ENCODE results near the gene CUX1.
A peak's percentile ranks its signal among the peaks of the same experiment; 100 is the strongest.
"Not testable (repeated sequence)": the region's sequence is repeated elsewhere in the genome, so short reads cannot be mapped to it uniquely, and the experiment has no call there.

CUX1 gene

DNA sequence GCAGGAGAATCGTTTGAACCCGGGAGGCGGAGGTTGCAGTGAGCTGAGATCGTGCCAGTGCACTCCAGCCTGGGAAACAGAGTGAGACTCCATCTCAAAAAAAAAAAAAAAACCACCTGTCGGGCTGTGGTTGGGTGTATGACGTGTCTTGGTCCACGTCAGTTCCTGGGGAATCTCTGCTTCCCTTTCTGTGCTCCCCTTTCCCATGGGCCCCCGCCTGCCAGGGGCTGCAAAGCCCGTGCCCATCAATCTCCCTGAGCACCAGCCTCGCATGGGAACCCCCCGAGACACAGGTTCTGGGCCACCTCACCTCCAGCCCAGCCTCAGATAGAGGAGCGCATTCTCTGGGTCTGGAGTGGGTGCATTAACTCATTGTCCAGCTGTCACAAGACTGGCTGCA, 467.0 kb downstream of the CUX1 start:
- DNase-seq: peak; percentile 64

GRCh38 chr7:102284891-102285539, 467.6 kb downstream of the CUX1 start:
- DNase-seq: no peak

GRCh38 chr7:102285540-102286236, 468.3 kb downstream of the CUX1 start:
- peak; percentile 61 for DNase-seq

GRCh38 chr7:102286237-102287110, 469.0 kb downstream of the CUX1 start, which contains the start of gene SH2B2:
SH2B2 (plus strand) TSS chr7:102286868; CDS start chr7:102300551, 13,683 bp downstream.
- DNase-seq: peak; percentile 84

GRCh38 chr7:102287111-102287980, 469.9 kb downstream of the CUX1 start:
- DNase-seq: peak; percentile 72

- DNase-seq: no peak
Observed at GRCh38 chr7:102287981-102288278, 470.5 kb downstream of the CUX1 start.

GRCh38 chr7:102288285-102288930, 471.0 kb downstream of the CUX1 start:
- no peak for DNase-seq

- no peak for DNase-seq
Observed at GRCh38 chr7:102289057-102289456, 471.6 kb downstream of the CUX1 start.

DNA sequence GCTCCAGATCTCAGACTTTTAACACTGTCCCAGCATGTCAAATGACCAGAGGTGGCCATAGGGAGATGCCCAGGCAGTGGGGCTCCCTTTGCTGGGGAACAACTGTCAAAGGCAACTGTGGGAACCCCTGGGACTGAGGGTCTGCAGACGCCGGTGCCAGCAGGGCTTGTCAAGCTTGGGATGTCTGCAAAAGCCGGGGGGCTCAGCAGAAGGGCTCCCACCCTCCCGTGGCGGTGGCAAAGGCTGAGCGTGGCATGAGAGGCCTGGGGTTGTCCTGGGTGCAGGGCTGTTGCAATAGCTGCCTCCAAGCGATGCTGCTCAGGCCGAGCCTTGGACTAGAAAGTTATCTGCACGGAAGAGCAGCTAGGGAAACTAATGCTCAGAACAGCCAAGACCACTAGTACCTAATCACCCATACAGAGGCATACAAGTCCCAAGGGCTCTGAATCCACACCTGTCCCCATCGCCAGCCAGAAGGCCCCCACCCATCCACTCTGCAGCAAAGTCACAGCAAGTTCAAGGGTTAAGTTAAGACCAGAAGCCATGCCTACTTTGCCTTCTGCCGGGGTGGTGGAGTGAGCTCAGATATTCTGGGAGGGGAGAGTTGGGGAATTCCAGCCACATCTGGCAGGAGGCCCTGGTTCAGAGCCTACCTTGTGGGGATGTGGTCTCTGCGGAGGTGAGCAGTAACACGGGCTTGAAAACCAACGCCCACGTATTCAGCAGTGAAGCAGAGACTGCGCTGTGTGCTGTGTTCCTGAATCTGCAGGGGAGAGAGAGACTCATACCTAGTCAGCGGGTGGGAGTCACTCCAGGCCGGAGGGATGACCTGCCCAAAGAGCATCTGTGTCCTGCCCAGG, 473.9 kb downstream of the CUX1 start:
- DNase-seq: peak; percentile 64

- no peak for DNase-seq
Observed at GRCh38 chr7:102291916-102292267, 474.5 kb downstream of the CUX1 start.

DNA sequence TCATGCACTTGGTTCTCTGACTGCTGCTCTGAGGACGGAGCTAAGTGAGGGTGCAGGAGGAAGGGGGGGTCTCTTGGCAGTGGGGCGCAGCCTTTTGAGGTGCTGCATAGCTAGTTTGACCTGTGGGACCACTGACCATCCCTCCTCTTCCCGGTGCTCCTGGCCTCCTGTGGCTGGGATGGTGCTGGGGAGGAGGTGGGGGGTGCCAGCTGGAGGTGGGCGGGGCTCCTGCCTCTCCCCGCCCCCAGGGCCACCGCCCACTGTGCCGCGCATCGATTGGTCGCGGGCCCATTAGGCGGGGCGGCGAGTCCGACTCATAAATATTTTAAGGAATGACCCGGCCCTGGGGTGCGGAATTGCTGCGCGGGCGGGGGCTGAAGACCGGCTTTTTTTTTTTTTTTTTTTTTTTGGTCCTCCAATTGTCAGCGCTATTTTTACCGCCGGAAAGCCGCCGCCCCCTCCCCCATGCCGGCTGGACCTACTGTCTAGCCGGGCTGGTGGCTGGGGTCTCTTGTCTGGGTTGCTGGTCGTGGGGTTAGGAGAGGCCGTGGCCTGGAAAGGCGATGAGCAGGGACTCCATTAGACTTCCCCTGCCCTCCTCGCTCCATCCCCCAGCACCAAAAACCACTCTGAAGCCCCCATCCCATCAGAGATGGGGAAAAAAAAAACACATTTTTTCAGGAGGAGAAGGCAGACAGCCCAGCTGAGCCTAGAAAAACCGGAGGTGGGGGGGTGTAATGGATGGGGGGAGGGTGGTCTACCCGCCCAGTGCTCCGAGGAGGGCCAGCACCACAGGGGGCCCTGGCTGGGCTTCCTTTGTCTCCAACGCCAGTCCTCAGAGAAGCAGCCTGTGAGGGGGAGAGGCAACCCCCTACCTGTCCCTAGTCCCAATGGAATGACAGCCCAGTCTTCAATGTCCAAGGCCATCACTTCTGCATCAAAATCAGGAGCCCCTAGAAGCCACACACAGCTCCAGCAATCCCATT, 475.7 kb downstream of the CUX1 start:
- DNase-seq: no peak

GRCh38 chr7:102294589-102294988, 477.2 kb downstream of the CUX1 start:
- no peak for DNase-seq

- DNase-seq: no peak
Observed at GRCh38 chr7:102295346-102296178, 478.1 kb downstream of the CUX1 start.

DNA sequence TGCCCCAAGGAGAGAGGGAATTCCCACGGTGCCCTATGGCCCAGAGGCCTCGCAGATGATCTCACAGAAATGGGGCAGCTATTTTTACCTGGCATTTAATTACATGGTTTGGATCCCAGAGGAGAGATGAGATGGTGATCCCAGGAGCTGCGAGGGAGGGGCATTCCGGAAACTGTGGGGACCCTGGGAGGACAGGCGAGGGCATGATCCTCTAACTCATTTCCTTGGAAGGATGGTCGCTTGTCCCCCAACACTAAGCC, 478.7 kb downstream of the CUX1 start:
- no peak for DNase-seq

DNA sequence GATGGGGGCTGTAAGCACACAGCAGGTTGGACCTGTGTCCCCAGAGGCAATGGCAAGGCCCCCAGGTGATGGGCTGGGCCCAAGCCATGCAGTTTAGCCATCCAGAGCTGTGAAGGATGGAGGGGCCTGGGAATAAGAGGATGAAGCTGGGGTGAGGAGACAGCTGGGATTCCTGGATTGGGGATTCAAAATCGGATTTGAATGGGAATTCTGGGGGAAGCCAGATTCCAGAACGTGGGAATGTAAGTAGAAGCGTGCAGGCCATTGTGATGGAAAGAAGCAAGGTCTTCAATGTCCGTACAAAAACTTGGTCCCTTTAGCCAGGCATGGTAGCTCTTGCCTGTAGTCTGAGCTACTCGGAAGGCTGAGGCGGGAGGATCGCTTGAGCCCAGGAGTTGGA, 479.1 kb downstream of the CUX1 start:
- no peak for DNase-seq

DNA sequence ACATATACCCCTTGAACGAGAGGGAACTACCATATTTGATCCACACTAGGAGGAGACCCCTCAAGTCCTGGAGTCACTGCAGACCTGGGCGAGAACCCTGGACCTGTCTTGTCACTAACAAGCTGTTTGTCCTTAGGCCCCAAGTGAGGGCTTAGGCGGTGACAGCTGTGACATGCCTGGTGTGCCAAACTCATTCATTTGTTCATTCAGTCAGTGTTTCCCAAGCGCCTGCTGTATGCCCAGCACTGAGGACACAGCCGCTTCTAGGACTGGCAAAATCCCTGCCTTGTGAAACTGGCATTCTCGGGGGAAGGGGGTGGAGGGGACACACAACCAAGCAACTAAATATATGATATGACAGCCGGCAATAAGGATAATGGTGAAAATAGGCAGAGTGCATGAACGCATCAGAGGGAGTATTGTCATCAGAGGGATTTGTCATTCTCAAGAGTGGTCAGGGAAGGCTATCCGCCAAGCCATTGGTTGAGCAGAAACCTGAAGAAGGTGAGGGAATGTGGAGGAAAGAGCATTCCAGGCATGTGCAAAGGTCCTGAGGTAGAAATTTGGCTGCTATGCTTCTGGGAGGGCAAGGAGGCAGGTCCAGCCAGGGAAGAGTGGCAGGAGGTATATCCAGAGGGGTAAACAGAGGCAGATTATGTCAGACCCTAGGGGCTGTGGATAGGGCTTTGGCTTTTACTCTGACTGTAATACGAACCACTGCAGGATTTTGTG, 480.2 kb downstream of the CUX1 start:
- no peak for DNase-seq

DNA sequence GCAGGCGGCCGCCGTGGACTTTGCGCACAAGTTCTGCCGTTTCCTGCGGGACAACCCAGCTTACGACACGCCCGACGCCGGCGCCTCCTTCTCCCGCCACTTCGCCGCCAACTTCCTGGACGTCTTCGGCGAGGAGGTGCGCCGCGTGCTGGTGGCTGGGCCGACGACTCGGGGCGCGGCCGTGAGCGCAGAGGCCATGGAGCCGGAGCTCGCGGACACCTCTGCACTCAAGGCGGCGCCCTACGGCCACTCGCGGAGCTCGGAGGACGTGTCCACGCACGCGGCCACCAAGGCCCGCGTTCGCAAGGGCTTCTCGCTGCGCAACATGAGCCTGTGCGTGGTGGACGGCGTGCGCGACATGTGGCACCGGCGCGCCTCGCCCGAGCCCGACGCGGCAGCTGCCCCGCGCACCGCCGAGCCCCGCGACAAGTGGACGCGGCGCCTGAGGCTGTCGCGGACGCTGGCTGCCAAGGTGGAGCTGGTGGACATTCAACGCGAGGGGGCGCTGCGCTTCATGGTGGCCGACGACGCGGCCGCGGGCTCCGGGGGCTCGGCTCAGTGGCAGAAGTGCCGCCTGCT, 483.3 kb downstream of the CUX1 start:
- no peak for DNase-seq

DNA sequence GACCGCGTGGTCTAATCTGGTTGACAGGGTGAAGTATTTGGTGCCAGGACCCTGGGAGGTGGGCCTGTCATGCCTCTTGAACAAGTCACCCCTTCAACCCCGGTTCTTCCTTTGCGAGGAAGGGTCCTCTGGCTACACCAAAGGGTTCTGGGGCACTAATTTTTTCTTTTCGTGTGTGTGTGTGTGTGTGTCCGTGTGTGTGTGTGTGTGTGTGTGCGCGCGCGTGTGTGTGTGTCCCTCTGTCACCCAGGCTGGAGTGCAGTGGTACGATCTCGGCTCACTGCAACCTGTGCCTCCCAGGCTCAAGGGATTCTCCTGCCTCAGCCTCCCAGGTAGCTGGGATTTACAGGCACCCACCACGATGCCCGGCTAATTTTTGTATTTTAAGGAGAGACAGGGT, 483.9 kb downstream of the CUX1 start:
- DNase-seq: not testable (repeated sequence)

Data from activated CD8-positive, alpha-beta memory T cell treated with anti-CD3 and anti-CD28 coated beads for 24 hours (primary cell).